ENCODE data around the gene TENT4A.
A peak's percentile ranks its signal among the peaks of the same experiment; 100 is the strongest.

Gene TENT4A

GRCh38 chr5:6792911-6793471 lies 79.8 kb downstream of the TENT4A start:
- FAIRE-seq (no peak), DNase-seq (ENCODE audit: low spot score) (no peak)

GRCh38 chr5:6801236-6801635 lies 88.0 kb downstream of the TENT4A start:
- DNase-seq (ENCODE audit: low spot score) (no peak), FAIRE-seq (no peak)

GRCh38 chr5:6803981-6804550 lies 90.8 kb downstream of the TENT4A start:
- DNase-seq (ENCODE audit: low spot score) (no peak), FAIRE-seq (no peak)

DNA sequence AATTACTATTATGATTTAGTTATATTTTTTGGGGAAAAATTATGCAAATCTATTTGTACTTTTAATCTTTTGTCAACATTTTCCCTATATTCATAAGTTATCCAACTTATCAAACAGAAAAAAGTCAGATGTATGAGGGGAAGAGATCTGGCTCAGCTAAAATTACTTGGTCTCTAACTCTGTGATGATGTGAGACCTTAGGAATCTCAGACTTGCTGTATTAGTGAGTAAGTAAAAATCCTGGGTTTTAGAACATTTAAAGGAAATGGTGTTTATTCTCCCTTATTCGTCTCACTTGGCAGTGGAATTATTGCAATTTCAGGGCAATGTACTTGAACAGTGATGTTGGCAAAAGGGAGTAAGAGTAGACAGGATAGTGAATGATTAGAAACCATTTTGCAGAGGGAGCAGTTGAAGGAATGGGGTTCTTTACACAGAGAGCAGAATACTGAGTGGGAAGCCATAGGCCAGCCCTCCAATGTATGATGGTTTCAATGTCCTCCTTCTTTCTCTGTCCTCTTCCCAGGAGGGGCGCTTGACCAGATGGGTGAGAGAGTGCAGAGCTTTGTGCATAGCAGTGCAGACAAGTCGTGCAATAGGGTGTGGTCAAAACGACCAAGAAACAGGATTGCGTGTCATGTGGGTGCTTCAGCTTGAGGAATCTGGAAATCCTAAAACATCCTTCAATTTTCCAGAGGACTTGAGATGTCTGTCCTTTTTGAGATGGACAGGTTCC lies 91.7 kb downstream of the TENT4A start:
- DNase-seq (ENCODE audit: low spot score) (no peak), FAIRE-seq (peak; percentile 9)

GRCh38 chr5:6805841-6806240 lies 92.6 kb downstream of the TENT4A start:
- no peak for FAIRE-seq
- DNase-seq (ENCODE audit: low spot score), result no peak

Measured in urothelium cell line (cell line).